ENCODE measurements around the gene PPIF.

DNA sequence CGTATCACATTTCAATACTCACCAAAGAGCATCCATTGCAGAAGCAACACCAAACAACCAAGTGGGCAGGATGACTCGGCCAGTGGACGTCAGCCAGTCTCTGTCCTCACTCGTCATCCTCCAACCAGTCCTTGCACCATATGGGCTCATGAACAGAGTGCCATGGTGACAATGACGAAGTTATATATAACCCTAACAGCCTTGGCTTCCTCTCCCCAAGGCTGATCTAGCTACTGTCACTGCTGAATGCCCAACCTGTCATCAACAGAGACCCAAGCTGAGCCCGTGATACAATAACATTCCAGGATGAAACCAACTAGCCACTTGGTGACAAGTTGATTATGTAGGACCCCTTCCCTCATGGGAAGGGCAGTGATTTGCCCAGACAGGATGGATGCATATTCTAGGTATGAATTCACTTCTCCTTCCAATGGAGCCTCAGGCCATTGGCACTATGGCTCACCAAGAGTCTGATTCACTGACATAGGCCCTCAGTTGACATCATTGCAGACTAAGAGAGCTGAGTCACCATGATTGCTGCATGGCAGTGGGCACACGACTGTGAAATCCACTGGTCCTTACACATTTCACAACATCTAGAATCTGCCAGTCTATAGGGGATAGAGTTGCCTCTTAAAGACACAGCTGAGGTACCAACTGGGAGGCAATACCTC lies 26.3 kb upstream of the PPIF start:
- TF ChIP-seq, protein P1, sequence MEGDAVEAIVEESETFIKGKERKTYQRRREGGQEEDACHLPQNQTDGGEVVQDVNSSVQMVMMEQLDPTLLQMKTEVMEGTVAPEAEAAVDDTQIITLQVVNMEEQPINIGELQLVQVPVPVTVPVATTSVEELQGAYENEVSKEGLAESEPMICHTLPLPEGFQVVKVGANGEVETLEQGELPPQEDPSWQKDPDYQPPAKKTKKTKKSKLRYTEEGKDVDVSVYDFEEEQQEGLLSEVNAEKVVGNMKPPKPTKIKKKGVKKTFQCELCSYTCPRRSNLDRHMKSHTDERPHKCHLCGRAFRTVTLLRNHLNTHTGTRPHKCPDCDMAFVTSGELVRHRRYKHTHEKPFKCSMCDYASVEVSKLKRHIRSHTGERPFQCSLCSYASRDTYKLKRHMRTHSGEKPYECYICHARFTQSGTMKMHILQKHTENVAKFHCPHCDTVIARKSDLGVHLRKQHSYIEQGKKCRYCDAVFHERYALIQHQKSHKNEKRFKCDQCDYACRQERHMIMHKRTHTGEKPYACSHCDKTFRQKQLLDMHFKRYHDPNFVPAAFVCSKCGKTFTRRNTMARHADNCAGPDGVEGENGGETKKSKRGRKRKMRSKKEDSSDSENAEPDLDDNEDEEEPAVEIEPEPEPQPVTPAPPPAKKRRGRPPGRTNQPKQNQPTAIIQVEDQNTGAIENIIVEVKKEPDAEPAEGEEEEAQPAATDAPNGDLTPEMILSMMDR (conservative IDR thresholded peaks at IDR 0.05; ENCODE audit: low read length): no peak
- TF ChIP-seq EZH2phosphoT487 (IDR thresholded peaks at IDR 0.05; ENCODE audit: borderline replicate concordance, low read depth, low read length): no peak
